ENCODE results near the gene TFCP2. TPM values are rescaled to one million over a fixed set of nuclear protein-coding genes. Genes with fewer than 3 reads are reported as not detected.
"Not testable (repeated sequence)": the region's sequence is repeated elsewhere in the genome, so short reads cannot be mapped to it uniquely, and the experiment has no call there.

TFCP2 gene
- total RNA-seq, 1 experiment from 2014 or later, result 11.3 TPM

DNA sequence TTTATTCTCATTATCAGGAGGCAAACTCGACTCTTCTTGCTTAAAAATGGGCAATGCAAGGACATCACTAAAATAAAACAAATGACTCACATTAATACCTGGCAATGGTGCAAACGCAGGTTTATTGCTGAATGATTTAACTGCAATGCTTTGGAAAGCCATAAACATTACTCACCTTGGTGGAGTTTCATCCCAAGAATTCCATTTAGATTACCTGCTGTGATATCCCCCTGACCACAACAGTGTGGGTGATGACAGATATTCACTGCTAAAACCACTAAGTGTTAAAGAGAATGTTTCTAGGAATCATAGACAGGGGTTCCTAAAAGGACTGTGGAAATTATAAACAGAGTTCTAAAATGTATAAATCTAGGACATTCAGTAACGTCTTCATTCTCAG lies 54.2 kb downstream of the TFCP2 start:
- DNase-seq (ENCODE audit: low read depth, low spot score), result no peak
- in situ Hi-C loops (cut with HindIII; ENCODE audit: low pct_unique_long_range_greater_than_20kb, low sequenced_read_pairs), result no loop called here

DNA sequence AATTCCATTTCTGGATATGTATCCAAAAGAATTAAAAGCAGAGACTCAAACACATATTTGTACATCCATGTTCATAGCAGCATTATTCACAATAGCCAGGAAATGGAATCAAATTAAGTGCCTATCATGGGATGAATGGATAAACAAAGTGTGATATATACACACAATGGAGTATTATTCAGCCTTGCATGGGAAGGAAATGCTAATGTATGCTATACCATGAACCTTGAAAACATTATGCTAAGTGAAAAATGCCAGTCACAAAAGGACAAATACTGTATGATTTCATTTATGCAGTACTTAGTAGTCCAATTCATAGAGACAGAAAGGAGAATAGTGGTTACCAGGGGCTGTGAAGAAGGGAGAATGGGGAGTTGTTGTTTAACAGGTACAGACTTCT lies 57.4 kb downstream of the TFCP2 start:
- in situ Hi-C loops (cut with HindIII; ENCODE audit: low pct_unique_long_range_greater_than_20kb, low sequenced_read_pairs), result no loop called here
- peak; percentile 71 for DNase-seq (ENCODE audit: low read depth, low spot score)

DNA sequence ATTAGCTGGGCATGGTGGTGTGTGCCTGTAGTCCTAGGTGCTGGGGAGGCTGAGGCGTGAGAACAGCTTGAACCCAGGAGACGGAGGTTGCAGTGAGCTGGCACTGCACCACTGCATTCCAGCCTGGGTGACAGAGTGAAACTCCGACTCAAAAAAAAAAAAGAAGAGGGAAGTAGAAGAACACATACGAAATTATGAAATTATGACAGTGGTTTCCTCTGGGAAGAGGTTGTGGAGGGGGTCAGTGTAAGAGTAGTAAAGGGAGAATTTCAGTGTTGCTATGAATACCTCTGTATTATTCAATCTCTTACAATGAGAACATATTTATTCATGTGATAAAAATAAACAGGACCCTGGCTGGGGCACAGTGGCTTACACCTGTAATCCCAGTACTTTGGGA lies 64.8 kb downstream of the TFCP2 start:
- no peak for DNase-seq (ENCODE audit: low read depth, low spot score)
- in situ Hi-C loops (cut with HindIII; ENCODE audit: low pct_unique_long_range_greater_than_20kb, low sequenced_read_pairs), result no loop called here

DNA sequence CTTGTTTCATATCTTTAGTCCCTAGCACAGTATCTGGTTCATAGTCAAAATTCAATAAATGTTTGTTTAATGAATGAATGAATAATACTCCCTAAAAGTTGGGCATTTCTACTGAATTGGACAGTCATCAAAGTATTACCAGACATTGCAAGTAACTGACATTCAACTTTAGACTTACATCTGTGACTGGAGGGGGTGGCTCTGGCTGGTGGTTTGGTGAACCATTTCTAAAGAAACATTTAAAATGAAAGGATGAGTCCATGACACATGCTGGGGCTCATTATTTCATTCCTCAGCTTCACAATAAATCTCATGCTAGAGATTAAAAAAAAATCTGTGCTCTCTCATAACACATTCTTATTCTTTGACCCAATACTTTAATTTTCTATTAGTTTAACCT lies 69.0 kb downstream of the TFCP2 start:
- in situ Hi-C loops (cut with HindIII; ENCODE audit: low pct_unique_long_range_greater_than_20kb, low sequenced_read_pairs), result no loop called here
- no peak for DNase-seq (ENCODE audit: low read depth, low spot score)

DNA sequence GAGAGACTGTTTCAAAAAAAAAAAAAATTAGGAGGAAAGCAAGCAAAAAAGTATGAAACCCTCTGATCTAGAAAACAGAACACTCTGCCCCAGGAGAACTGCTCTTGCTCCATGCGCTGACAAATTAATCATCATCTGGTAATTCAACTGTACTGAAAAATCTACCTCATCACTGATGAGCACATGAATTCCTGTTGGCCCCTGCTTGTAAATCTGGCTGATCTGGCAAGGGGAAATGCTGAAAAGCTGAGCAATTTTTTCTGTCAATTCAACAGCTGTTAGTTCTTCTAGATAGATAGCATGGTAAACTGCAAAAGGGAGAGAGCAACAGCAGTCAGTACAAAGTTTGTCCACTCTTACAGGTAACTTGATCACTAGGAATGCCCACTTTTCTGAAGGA lies 74.3 kb downstream of the TFCP2 start:
- in situ Hi-C loops (cut with HindIII; ENCODE audit: low pct_unique_long_range_greater_than_20kb, low sequenced_read_pairs), result no loop called here
- DNase-seq (ENCODE audit: low read depth, low spot score), result no peak

DNA sequence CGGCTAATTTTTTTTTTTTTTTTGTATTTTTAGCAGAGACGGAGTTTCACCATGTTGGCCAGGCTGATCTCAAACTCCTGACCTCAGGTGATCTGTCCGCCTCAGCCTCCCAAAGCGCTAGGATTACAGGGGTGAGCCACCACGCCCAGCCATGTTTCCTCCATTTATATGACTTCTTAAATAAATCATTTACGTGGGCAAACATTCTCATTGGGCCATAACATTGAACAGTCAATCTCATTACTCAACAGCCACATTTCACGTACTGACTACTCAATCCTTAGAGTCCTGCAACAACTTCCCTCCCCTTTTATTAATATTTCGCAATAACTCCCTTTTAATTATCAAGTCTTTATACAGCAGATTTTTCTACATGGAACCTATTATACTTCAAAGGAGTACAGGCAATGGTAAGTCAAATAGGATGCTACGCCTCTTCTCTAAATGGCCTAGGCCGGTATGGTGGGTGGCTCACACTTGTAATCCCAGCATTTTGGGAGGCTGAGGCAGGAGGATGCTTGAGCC lies 82.2 kb downstream of the TFCP2 start:
- DNase-seq (ENCODE audit: low read depth, low spot score), result no peak
- in situ Hi-C loops (cut with HindIII; ENCODE audit: low pct_unique_long_range_greater_than_20kb, low sequenced_read_pairs), result no loop called here

DNA sequence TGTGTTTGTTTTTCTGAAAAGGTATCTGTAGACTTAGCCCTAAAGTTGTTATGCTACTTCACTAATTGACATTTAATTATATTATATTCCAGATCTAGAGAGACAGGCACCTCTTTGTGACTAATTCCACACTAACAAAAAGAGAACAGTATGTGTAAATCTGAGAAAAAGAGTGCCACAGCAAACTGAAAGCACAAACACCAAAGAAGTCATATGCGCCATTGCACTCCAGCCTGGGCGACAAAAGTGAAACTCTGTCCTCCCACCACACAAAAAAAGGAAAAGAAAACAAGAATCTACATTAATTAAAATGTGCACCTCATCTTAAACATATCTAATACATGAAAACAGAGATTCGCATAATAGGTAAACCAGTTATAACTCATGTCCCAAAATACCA lies 85.1 kb downstream of the TFCP2 start:
- DNase-seq (ENCODE audit: low read depth, low spot score), result no peak
- in situ Hi-C loops (cut with HindIII; ENCODE audit: low pct_unique_long_range_greater_than_20kb, low sequenced_read_pairs), result no loop called here

DNA sequence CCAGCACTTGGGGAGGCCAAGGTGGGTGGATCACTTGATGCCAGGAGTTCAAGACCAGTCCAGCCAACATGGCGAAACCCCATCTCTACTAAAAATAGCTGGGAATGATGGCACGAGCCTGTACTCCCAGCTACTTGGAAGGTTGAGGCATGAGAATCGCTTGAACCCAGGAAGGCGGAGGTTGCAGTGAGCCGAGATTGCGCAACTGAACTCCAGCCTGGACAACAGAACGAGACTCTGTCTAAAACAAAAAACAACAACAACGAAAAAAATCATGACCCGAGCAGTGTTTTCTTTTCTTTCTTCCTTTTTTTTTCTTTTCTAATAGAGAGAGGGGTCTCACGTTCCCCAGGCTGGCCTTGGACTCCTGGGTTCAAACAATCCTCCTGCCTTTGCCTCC lies 86.0 kb downstream of the TFCP2 start:
- no peak for DNase-seq (ENCODE audit: low read depth, low spot score)
- in situ Hi-C loops (cut with HindIII; ENCODE audit: low pct_unique_long_range_greater_than_20kb, low sequenced_read_pairs), result no loop called here

DNA sequence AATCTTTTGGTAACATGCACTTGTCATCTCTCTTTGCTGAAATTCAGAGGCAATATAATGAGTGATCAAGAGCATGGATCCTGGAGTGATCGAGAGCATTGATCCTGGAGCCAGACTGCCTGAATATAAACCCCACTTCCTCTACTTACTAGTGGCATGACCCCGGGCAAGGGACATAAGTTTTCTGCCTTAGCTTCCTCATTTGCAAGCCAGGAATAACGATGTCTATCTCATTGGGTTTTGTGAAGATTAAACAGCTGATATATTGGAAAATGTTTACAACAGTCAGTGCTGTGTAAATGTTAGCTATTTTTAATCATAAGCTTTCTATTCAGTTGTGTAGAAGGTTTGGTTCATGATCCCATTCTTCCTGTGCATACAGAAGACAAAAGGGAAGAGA lies 87.2 kb downstream of the TFCP2 start:
- no peak for DNase-seq (ENCODE audit: low read depth, low spot score)
- in situ Hi-C loops (cut with HindIII; ENCODE audit: low pct_unique_long_range_greater_than_20kb, low sequenced_read_pairs), result no loop called here

DNA sequence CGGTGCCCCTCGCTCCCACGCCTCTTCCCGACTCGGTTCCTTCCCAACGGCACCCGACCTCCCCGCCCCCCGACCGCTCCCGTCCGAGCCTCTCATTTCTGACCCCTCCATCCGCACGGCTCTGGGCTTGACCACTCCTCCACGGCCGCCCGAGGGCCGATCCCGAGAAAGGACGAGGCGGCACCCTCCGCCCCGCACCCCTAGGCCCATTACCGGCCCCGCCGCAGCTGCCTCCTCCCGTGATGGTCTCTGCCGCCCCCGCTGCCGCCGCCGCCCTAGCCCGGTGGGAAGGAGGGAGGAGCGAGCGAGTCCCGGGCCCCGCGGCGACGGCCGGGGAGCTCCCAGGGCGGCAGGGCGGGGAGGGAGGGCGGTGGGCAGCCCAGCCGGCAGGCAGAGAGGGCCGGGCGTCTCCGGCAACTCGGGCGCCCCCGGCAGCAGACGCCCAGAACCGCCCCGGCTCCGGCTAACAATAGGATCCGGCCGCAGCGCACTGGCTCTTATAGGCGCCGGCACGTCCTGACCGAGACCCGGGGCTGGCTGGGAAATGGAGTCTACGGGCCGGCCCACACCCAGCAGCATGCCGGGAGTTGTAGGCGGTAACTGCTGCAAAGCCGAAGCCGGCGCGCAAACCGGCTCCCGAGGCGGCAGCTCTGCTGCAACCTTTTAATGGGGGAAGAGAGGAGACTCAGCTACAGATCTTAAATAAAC lies 89.7 kb downstream of the TFCP2 start, which contains the start of gene CSRNP2:
Gene CSRNP2, minus strand, starts transcription at position 471 of the 708 bp plus-strand sequence. CDS start 7,035 bp downstream, outside the sequence.
- in situ Hi-C loops (cut with HindIII; ENCODE audit: low pct_unique_long_range_greater_than_20kb, low sequenced_read_pairs), result no loop called here
- DNase-seq (ENCODE audit: low read depth, low spot score), result peak; percentile 95

DNA sequence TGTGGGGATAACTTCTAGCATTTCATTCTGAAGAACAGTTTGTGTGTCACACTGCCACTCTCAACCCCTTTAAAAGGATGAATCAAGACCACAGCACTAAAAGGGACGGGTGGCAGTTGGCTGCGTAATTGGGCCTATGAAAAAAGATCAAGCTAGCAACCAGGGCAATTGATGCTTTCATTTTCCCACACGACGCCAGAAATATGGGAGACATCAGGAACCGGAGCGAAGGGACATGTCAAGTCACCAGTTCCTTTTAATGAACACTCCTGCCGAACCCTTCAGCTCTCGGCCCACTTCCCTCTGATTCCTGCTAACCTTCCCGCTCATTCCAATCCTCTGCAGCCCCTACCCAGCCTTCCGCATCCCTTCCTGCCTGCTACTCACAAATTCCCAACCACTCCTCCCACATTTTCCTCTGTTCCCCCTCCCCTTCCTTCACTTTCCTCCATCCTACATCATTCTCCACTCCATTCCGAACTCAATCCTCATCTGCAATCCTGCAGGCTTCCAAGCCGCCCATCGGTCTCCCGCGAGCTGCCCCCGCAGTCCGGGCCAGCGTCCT lies 90.3 kb downstream of the TFCP2 start:
- DNase-seq (ENCODE audit: low read depth, low spot score), result peak; percentile 29
- in situ Hi-C loops (cut with HindIII; ENCODE audit: low pct_unique_long_range_greater_than_20kb, low sequenced_read_pairs), result no loop called here

DNA sequence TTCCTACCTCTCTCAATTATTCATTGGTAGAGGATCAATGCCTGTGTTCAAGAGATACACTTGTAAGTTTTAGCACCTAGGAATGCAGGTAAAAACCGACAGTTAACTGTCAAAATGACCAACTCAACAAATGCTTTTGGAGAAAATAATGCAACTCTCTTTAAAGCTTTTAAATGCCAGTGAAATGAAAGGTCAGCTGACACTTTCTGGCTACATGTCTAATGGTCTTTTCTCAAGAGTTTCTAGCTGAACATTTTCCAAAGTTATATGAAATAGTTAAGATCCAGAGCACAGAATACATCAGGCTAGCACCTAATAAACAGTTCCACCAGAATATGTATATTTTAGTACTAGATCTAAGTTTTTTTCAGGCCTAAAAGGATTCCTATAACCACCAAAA lies 91.5 kb downstream of the TFCP2 start:
- in situ Hi-C loops (cut with HindIII; ENCODE audit: low pct_unique_long_range_greater_than_20kb, low sequenced_read_pairs), result no loop called here
- DNase-seq (ENCODE audit: low read depth, low spot score), result no peak

DNA sequence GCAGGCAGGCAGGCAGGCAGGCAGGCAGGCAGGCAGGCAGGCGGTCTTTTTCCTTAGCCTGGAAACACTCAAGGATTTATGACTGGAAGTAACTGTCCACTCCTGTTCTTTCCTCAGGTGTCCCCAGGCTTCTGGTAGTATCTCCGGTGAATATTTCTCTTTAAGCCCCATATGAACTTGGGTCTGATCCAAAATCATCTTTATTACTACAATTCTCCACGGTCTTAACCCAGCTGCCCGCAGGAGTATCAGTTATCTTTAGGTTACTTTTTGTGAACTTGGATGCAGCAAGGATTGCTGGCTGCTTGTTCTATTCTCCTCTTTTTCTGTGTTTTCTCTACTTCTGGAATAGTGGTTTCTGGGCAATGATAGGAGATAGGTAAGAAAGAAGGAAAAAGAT lies 92.8 kb downstream of the TFCP2 start:
- in situ Hi-C loops (cut with HindIII; ENCODE audit: low pct_unique_long_range_greater_than_20kb, low sequenced_read_pairs), result no loop called here
- DNase-seq (ENCODE audit: low read depth, low spot score), result no peak

DNA sequence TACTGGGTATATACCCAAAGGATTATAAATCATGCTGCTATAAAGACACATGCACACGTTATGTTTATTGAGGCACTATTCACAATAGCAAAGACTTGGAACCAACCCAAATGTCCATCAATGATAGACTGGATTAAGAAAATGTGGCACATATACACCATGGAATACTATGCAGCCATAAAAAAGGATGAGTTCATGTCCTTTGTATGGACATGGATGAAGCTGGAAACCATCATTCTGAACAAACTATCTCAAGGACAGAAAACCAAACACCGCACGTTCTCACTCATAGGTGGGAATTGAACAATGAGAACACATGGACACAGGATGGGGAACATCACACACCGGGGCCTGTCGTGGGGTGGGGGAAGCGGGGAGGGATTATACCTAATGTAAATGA lies 94.1 kb downstream of the TFCP2 start:
- DNase-seq (ENCODE audit: low read depth, low spot score); in situ Hi-C loops (cut with HindIII; ENCODE audit: low pct_unique_long_range_greater_than_20kb, low sequenced_read_pairs): not testable (repeated sequence)

DNA sequence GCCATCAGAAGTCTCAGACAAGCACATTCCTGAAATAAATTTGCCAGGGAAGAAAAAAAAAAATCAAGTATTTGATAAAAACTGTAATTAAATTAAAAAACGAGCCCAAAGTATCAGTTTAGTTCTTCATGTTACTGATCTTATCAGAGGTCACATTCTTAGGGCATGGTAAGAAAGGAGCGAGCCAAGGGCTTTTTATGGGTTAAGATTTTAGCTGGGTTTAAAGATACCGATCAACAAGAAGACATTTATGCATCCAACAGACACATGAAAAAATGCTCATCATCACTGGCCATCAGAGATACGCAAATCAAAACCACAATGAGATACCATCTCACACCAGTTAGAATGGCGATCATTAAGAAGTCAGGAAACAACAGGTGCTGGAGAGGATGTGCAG lies 94.6 kb downstream of the TFCP2 start:
- in situ Hi-C loops (cut with HindIII; ENCODE audit: low pct_unique_long_range_greater_than_20kb, low sequenced_read_pairs); DNase-seq (ENCODE audit: low read depth, low spot score): not testable (repeated sequence)

DNA sequence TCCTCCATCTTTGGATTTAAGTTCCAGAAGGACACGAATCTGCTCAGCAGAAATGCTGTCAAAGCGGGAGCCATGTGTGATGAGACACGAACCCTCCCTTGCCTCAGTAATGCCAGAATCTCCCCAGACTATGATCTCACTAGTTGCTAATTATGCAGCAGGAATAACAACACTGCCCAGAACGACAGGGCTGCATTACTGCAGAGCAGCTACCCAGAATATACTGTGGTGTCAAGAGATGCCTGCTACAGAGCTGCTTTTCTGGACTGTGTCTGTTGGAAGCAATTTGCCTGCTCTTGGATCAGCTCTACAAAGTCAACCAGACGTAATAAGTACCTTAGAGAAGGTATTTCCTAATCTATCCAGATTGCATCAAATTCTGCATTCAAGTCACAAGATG lies 95.0 kb downstream of the TFCP2 start:
- no peak for DNase-seq (ENCODE audit: low read depth, low spot score)
- in situ Hi-C loops (cut with HindIII; ENCODE audit: low pct_unique_long_range_greater_than_20kb, low sequenced_read_pairs), result no loop called here

DNA sequence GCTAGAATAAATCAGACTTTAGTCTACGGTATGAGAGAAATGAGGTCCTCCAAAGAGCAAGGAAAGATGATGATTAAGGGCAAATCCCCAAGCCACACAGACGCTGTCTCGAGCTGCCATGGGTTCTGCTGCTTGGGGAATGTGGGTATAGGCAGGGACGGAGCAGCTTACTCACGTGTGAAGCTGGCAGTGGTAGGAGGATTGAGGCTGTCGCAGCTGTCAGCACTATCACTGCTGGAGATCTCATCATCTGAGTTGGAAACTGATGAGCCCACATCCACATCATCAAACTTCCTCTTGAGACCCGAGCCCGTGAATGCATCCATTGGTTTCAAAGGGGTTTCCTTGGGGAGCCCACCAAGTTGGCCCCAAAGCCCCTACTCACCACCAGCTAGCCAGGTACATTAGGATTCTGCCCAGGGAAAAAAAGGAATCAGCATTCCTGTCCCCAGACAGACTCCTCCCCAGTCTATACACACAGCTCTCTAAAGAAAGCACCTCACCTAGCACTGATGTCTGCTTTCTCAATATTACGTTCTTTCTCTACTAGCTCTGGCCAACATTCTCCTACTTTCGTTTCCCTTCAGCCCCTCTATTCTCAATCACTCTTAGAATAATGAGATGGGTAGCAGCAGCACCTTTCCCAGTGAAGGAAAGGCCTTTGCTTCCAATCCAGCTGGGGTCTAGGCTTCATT lies 96.6 kb downstream of the TFCP2 start:
- DNase-seq (ENCODE audit: low read depth, low spot score), result no peak
- in situ Hi-C loops (cut with HindIII; ENCODE audit: low pct_unique_long_range_greater_than_20kb, low sequenced_read_pairs), result no loop called here

DNA sequence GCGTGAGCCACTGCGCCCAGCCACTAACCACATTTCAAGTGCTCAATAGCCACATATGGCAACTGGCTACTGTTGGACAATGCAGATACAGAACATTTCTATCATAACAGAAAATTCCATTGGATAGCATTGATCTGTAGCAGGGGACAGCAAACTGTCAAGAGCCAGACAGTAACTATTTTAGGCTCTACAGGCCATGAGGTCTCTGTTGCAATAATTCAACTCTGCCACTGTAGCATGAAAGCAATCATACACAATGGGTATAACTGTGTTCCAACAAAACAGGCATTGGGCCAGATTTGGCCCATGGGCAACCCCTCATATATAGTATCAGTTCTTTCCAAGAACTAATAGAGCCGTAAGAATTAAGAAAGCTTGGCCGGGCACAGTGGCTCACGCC lies 97.5 kb downstream of the TFCP2 start:
- in situ Hi-C loops (cut with HindIII; ENCODE audit: low pct_unique_long_range_greater_than_20kb, low sequenced_read_pairs), result no loop called here

DNA sequence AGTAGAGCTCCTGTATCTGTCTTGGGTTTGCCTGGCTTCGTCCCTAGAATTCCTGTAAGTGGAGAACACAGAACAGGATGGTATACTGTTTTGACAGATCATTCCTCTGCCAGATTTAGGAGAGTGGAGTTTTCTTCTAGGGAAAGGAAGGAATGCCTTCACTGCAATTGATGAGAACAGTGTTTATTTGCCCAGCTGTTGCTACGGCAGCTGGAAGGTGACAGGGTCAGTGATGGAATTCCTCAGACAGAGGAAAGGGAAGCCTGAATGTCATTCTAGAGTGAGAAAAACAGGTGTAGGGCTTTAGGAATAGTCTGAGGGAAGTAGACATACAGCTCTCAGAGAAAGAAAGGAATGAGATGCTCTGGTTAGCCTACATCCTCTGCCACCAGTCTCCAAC lies 101.3 kb downstream of the TFCP2 start:
- DNase-seq (ENCODE audit: low read depth, low spot score), result no peak
- in situ Hi-C loops (cut with HindIII; ENCODE audit: low pct_unique_long_range_greater_than_20kb, low sequenced_read_pairs), result no loop called here

More for the DNA sequence above, 97.5 kb downstream of the TFCP2 start:
- DNase-seq (ENCODE audit: low read depth, low spot score), result peak; percentile 91
